Stomach (tissue), 9 donors: ENCODE results near the gene ROBO1. TPM values are rescaled to one million over a fixed set of nuclear protein-coding genes. Genes with fewer than 3 reads are reported as not detected.

Experiments
- DNase-seq, 2 donors: peaks; one replicate each; pipeline versions ENCODE4 v3.0.0 to v3.0.0-alpha.2; 2013 to 2019
- H3K27ac ChIP-seq, 5 donors: fragments of 200-600 bp in 4 of 5; sonication (generic) in 4 of 5; one replicate each; pipeline ENCODE4 v1.5.1; 2013 to 2019; ENCODE audit warnings: mild to moderate bottlenecking in 1 of 5, moderate library complexity in 1 of 5
- H3K27me3 ChIP-seq, 3 donors: fragments of 200-600 bp; sonication (generic); one replicate each; pipeline ENCODE4 v1.5.1; 2017 to 2019; ENCODE audit warnings: mixed run types in 1 of 3
- H3K36me3 ChIP-seq, 4 donors: fragments of 200-600 bp; sonication (generic); 1 replicate in 3 of 4; 2 replicates in 1 of 4; pipeline ENCODE4 v1.5.1; 2016 to 2019
- H3K4me1 ChIP-seq, 4 donors: fragments of 200-600 bp; sonication (generic); one replicate each; pipeline ENCODE4 v1.5.1; 2016 to 2019
- H3K4me3 ChIP-seq, 4 donors: fragments of 200-600 bp; sonication (generic) in 3 of 4; one replicate each; pipeline ENCODE4 v1.5.1; 2016 to 2019; ENCODE audit warnings: mild to moderate bottlenecking in 1 of 4
- H3K9me3 ChIP-seq, 4 donors: fragments of 200-600 bp; sonication (generic); one replicate each; pipeline ENCODE4 v1.5.1; 2016 to 2019
- EP300 ChIP-seq: sonication (generic); formaldehyde crosslinking; IDR thresholded peaks from one replicate; pipeline ENCODE4 v1.6.1; 2017; ENCODE audit warnings: antibody characterized with exemption
- POLR2A ChIP-seq, 4 donors: fragments of 450-650 bp; IDR thresholded peaks; one replicate each; pipeline ENCODE4 v1.6.1; 2016; ENCODE audit warnings: antibody characterized with exemption in 4 of 4, control low read depth in 2 of 4, mild to moderate bottlenecking in 1 of 4, moderate library complexity in 1 of 4
- POLR2AphosphoS5 ChIP-seq, 3 donors: sonication (generic); formaldehyde crosslinking; IDR thresholded peaks; one replicate each; pipeline ENCODE4 v1.6.1; 2016; ENCODE audit warnings: antibody characterized with exemption in 3 of 3
- WGBS, 5 donors: extraction: QIAGEN DNeasy Blood & Tissue Kit in 3 of 5; methylation state at CpG; one replicate each; pipeline versions ENCODE4 v1.1.5 to v1.1.7; 2013 to 2018; 5-methylcytosine and 5-hydroxymethylcytosine counted together
- intact Hi-C: fragments of 100-400 bp; cut with DNase I; formaldehyde crosslinking; loops from one replicate; pipeline ENCODE4 v1.15.1; 2023; ENCODE audit warnings: low total_unique reads
- polyA plus RNA-seq, 3 donors: library from polyadenylated mRNA; stranded (reverse); fragments of 200-250 nt; gene quantifications; one replicate each; pipeline ENCODE4 v1.2.3, GENCODE V29; 2013
- total RNA-seq, 5 donors: library from RNA; depleted of rRNA; stranded (reverse); fragments of >200 nt; gene quantifications; one replicate each; pipeline versions ENCODE4 v1.1.0 to v1.2.3, GENCODE V29; 2014 to 2016
- TF ChIP-seq, protein P1 (sequence below), 7 experiments: fragments of 450-650 bp in 4 of 7; fragments of 200-600 bp in 3 of 7; sonication (generic) in 3 of 7; IDR thresholded peaks; one replicate each; pipeline ENCODE4 v1.5.1; 2016 to 2019; ENCODE audit warnings: antibody characterized with exemption in 7 of 7, control low read depth in 2 of 7, mild to moderate bottlenecking in 1 of 7
- donor health status: healthy with polysubstance abuse.
- donor health status: Bipolar disorder and iron deficiency.
- donor health status: healthy.

The ROBO1 gene
- total and polyA plus RNA-seq, 8 donors: 2.0 to 174 (median 4.5) TPM

- no peak overlapping the region for H3K27ac ChIP-seq
- no peaks in the 10 kb centered on the region for H3K4me1 ChIP-seq
- no peaks in the 10 kb centered on the region for H3K36me3 ChIP-seq
- no peaks in the 10 kb centered on the region for H3K9me3 ChIP-seq
- TF ChIP-seq EP300 (no peak), POLR2A (IDR thresholded peaks at IDR 0.05) (no peak), POLR2AphosphoS5 (IDR thresholded peaks at IDR 0.05) (no peak)
- TF ChIP-seq, protein P1, sequence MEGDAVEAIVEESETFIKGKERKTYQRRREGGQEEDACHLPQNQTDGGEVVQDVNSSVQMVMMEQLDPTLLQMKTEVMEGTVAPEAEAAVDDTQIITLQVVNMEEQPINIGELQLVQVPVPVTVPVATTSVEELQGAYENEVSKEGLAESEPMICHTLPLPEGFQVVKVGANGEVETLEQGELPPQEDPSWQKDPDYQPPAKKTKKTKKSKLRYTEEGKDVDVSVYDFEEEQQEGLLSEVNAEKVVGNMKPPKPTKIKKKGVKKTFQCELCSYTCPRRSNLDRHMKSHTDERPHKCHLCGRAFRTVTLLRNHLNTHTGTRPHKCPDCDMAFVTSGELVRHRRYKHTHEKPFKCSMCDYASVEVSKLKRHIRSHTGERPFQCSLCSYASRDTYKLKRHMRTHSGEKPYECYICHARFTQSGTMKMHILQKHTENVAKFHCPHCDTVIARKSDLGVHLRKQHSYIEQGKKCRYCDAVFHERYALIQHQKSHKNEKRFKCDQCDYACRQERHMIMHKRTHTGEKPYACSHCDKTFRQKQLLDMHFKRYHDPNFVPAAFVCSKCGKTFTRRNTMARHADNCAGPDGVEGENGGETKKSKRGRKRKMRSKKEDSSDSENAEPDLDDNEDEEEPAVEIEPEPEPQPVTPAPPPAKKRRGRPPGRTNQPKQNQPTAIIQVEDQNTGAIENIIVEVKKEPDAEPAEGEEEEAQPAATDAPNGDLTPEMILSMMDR (IDR thresholded peaks at IDR 0.05): no peak
- DNase-seq: no peak
- intact Hi-C loops: no loop called here
- no peaks in the 10 kb centered on the region for H3K27me3 ChIP-seq
- H3K4me3 ChIP-seq: no peak overlapping the region
Measured at GRCh38 chr3:78712941-78713340, 1054.9 kb downstream of the ROBO1 start.

GRCh38 chr3:78712270-78712669 lies 1055.5 kb downstream of the ROBO1 start:
- TF ChIP-seq EP300 (no peak), POLR2A (IDR thresholded peaks at IDR 0.05) (no peak), POLR2AphosphoS5 (IDR thresholded peaks at IDR 0.05) (no peak)
- TF ChIP-seq, protein P1 (IDR thresholded peaks at IDR 0.05): no peak
- intact Hi-C loops: no loop called here
- WGBS, 5 donors: 48 to 72% (median 67%) methylated on average over 4 of the region's 4 CpGs
- H3K4me1 ChIP-seq: no peaks in the 10 kb centered on the region
- no peak overlapping the region for H3K27ac ChIP-seq
- H3K27me3 ChIP-seq: no peaks in the 10 kb centered on the region
- no peaks in the 10 kb centered on the region for H3K9me3 ChIP-seq
- no peak overlapping the region for H3K4me3 ChIP-seq
- no peak for DNase-seq
- H3K36me3 ChIP-seq: no peaks in the 10 kb centered on the region

DNA sequence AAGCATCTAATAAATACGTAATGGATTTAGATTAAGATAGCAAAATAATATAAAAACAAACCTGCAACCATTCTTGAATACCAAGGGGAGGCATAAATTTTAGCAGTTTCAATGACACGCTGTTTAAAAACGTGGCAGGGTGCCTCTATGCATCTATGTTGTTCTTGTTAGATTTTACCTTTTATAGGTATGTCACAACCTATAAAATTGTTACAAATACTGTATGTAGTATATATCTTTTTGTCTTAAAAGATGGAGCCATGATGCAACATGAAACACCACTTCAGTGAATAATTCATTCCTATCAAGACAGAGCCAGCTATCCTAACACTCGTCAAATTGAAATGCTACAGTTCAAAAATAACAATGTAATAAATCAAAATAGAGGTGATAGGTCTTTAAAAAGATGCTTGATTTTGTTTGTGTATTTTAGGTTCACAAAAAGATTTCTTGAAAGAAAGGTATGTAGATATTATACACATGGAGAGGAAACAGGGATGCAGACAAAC lies 1059.2 kb downstream of the ROBO1 start:
- WGBS, 5 donors: 81 to 97% (median 92%) methylated on average over 4 of the region's 4 CpGs
- H3K4me1 ChIP-seq: no peaks in the 10 kb centered on the region
- H3K4me3 ChIP-seq: no peak overlapping the region
- TF ChIP-seq EP300 (no peak), POLR2A (IDR thresholded peaks at IDR 0.05) (no peak), POLR2AphosphoS5 (IDR thresholded peaks at IDR 0.05) (no peak)
- TF ChIP-seq, protein P1 (IDR thresholded peaks at IDR 0.05): no peak
- intact Hi-C loops: no loop called here
- H3K9me3 ChIP-seq: no peaks in the 10 kb centered on the region
- no peak for DNase-seq
- no peaks in the 10 kb centered on the region for H3K27me3 ChIP-seq
- no peak overlapping the region for H3K27ac ChIP-seq
- no peaks in the 10 kb centered on the region for H3K36me3 ChIP-seq

GRCh38 chr3:78707609-78708008 lies 1060.2 kb downstream of the ROBO1 start:
- H3K9me3 ChIP-seq: no peaks in the 10 kb centered on the region
- H3K4me1 ChIP-seq: no peaks in the 10 kb centered on the region
- H3K36me3 ChIP-seq: no peaks in the 10 kb centered on the region
- no peaks in the 10 kb centered on the region for H3K27me3 ChIP-seq
- intact Hi-C loops: no loop called here
- H3K27ac ChIP-seq: no peak overlapping the region
- no peak overlapping the region for H3K4me3 ChIP-seq
- no peak for DNase-seq
- TF ChIP-seq EP300 (no peak), POLR2A (IDR thresholded peaks at IDR 0.05) (no peak), POLR2AphosphoS5 (IDR thresholded peaks at IDR 0.05) (no peak)
- TF ChIP-seq, protein P1 (IDR thresholded peaks at IDR 0.05): no peak
- 76 to 91% (median 83%) methylated on average over 2 of the region's 2 CpGs for WGBS, 5 donors
